Tibial nerve (tissue), 4 donors: ENCODE results near the gene UTS2R.

Experiments
- EP300 ChIP-seq, 2 donors: sonication (generic); formaldehyde crosslinking; IDR thresholded peaks; one replicate each; pipeline ENCODE4 v1.6.1; 2017; ENCODE audit warnings: antibody characterized with exemption in 2 of 2, mild to moderate bottlenecking in 1 of 2
- POLR2A ChIP-seq, 2 donors: fragments of 450-650 bp; IDR thresholded peaks; one replicate each; pipeline ENCODE4 v1.6.1; 2017; ENCODE audit warnings: antibody characterized with exemption in 2 of 2, mild to moderate bottlenecking in 2 of 2, moderate library complexity in 2 of 2
- TF ChIP-seq, protein P1 (sequence below), 5 experiments: fragments of 200-600 bp in 3 of 5; fragments of 450-650 bp in 2 of 5; sonication (generic) in 3 of 5; IDR thresholded peaks; one replicate each; pipeline ENCODE4 v1.5.1; 2016 to 2019; ENCODE audit warnings: antibody characterized with exemption in 5 of 5, mild to moderate bottlenecking in 3 of 5, moderate library complexity in 2 of 5

DNA sequence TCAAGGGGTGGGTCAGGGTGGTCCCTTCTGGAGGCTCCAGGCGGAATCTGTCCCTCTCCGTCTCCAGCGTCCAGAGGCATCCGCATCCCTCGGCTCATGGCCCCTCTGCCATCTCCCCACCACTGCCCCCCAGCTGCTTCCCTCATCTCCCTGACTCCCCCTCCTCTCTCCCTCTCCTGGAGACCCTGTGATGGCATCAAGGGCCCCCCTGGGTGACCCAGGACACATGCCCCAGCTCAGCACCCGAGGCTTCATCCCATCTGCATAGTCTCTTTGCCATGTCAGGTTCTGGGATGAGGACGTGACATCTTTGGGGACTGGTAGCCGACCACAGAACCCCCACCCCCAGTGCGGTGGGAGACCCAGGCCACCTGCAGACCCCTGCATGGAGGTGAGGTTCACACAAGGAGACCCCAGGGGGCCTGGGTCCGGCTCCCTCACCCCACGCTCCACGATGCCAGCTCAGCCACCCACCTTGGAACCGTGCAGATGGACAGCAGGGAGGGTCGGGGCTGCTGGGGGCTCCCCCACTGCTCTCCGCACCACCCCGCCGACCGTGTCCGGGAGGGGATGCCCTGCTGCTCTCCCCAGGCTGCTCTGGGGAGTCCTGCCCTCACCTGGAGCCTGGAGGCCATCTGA lies 41.8 kb upstream of the UTS2R start:
- TF ChIP-seq, protein P1, sequence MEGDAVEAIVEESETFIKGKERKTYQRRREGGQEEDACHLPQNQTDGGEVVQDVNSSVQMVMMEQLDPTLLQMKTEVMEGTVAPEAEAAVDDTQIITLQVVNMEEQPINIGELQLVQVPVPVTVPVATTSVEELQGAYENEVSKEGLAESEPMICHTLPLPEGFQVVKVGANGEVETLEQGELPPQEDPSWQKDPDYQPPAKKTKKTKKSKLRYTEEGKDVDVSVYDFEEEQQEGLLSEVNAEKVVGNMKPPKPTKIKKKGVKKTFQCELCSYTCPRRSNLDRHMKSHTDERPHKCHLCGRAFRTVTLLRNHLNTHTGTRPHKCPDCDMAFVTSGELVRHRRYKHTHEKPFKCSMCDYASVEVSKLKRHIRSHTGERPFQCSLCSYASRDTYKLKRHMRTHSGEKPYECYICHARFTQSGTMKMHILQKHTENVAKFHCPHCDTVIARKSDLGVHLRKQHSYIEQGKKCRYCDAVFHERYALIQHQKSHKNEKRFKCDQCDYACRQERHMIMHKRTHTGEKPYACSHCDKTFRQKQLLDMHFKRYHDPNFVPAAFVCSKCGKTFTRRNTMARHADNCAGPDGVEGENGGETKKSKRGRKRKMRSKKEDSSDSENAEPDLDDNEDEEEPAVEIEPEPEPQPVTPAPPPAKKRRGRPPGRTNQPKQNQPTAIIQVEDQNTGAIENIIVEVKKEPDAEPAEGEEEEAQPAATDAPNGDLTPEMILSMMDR (IDR thresholded peaks at IDR 0.05) = no peak
- TF ChIP-seq POLR2A (IDR thresholded peaks at IDR 0.05) (no peak), EP300 (IDR thresholded peaks at IDR 0.05) (no peak)
